Frontal cortex (tissue), 4 donors: Measurements from ENCODE around the gene FGF13. TPM values are rescaled to one million over a fixed set of nuclear protein-coding genes. Genes with fewer than 3 reads are reported as not detected.

Source experiments
- DNase-seq, 2 donors: peaks; one replicate each; pipeline ENCODE4 v3.0.0; 2012; ENCODE audit warnings: low spot score in 2 of 2
- FAIRE-seq: peaks from 2 replicates; lab custom pipeline; 2012; peaks lifted over from hg19 to GRCh38; lab: Jason Lieb, UNC
- small RNA-seq: library from RNA; depleted of rRNA; stranded (forward); fragments of <200 nt; gene quantifications from one replicate; pipeline ENCODE3, GENCODE V24; 2014
- total RNA-seq: library from RNA; depleted of rRNA; stranded (reverse); fragments of >200 nt; gene quantifications from one replicate; pipeline ENCODE4 v1.2.3, GENCODE V29; 2014
- donor health status: control.
- donor health status: control.
- donor health status: control.

FGF13 gene
- total RNA-seq, 1 donor from 2014 or later: 128 TPM

- FAIRE-seq (no peak), DNase-seq (no peak)
Measured at GRCh38 chrX:138669693-138670092, 41.8 kb downstream of the FGF13 start.

- no peak for DNase-seq
- no peak for FAIRE-seq
Measured at GRCh38 chrX:138664466-138664865, 47.1 kb downstream of the FGF13 start.

- FAIRE-seq: no peak
Measured at GRCh38 chrX:138664016-138664415, 47.5 kb downstream of the FGF13 start.

GRCh38 chrX:138651494-138651893, 60.0 kb downstream of the FGF13 start:
- no peak for FAIRE-seq
- DNase-seq: no peak

More at GRCh38 chrX:138664016-138664415, 47.5 kb downstream of the FGF13 start:
- DNase-seq: no peak

- no peak for FAIRE-seq
Measured at GRCh38 chrX:138648568-138648967, 62.9 kb downstream of the FGF13 start.

GRCh38 chrX:138638996-138639395, 72.5 kb downstream of the FGF13 start:
- FAIRE-seq (no peak), DNase-seq (no peak)

More at GRCh38 chrX:138648568-138648967, 62.9 kb downstream of the FGF13 start:
- no peak for DNase-seq

Small RNAs within 50 kb of the gene (small RNA-seq; reads per million reads assigned to genes)
- gene AL031386.1 (not detected), gene MIR504 (7.2 reads per million, percentile 94 among the genes with 10 or more reads in this experiment)
